Lung (tissue), 12 donors: ENCODE measurements around the gene APC2. TPM values are rescaled to one million over a fixed set of nuclear protein-coding genes. Genes with fewer than 3 reads are reported as not detected.

Experiments
- ATAC-seq: fragments of 200-7000 bp; cut with Tn5 transposase; one replicate; pipeline ENCODE4 v1.9.1; 2020; ENCODE audit warnings: moderate number of reproducible peaks; ENCODE audit not compliant: insufficient read depth, low FRiP score
- DNase-seq, 3 donors: peaks; one replicate each; pipeline ENCODE4 v3.0.0-alpha.2; 2013 to 2017
- H3K27ac ChIP-seq, 2 donors: one replicate each; pipeline ENCODE4 v1.5.1; 2013; ENCODE audit warnings: mild to moderate bottlenecking in 2 of 2, moderate library complexity in 2 of 2, control low read depth in 1 of 2, inconsistent platforms in 1 of 2, low read depth in 1 of 2, low read length in 1 of 2
- H3K27me3 ChIP-seq, 3 donors: one replicate each; pipeline ENCODE4 v1.5.1; 2013; ENCODE audit warnings: low read length in 2 of 3; ENCODE audit not compliant: control insufficient read depth in 3 of 3, insufficient read depth in 3 of 3
- H3K36me3 ChIP-seq, 4 donors: one replicate each; pipeline ENCODE4 v1.5.1; 2013; ENCODE audit warnings: low read length in 4 of 4, mild to moderate bottlenecking in 1 of 4, moderate library complexity in 1 of 4; ENCODE audit not compliant: control insufficient read depth in 4 of 4, insufficient read depth in 4 of 4
- H3K4me1 ChIP-seq, 5 donors: one replicate each; pipeline ENCODE4 v1.5.1; 2013; ENCODE audit warnings: low read length in 5 of 5, mild to moderate bottlenecking in 2 of 5, moderate library complexity in 1 of 5; ENCODE audit not compliant: control insufficient read depth in 5 of 5, insufficient read depth in 5 of 5
- H3K4me3 ChIP-seq: one replicate; pipeline ENCODE4 v1.5.1; 2013; ENCODE audit warnings: mild to moderate bottlenecking, control low read depth, moderate library complexity
- H3K9ac ChIP-seq, 2 donors: one replicate each; pipeline ENCODE4 v1.5.1; 2013; ENCODE audit warnings: low read length in 2 of 2, control low read depth in 1 of 2; ENCODE audit not compliant: insufficient read depth in 1 of 2
- H3K9me3 ChIP-seq, 4 donors: one replicate each; pipeline ENCODE4 v1.5.1; 2013; ENCODE audit warnings: low read length in 3 of 4, mild to moderate bottlenecking in 1 of 4, moderate library complexity in 1 of 4; ENCODE audit not compliant: control insufficient read depth in 4 of 4, insufficient read depth in 3 of 4
- WGBS, 2 donors: extraction: QIAGEN DNeasy Blood & Tissue Kit; methylation state at CpG; one replicate each; pipeline ENCODE4 v1.1.7; 2013; 5-methylcytosine and 5-hydroxymethylcytosine counted together
- polyA plus RNA-seq, 2 donors: library from polyadenylated mRNA; stranded (reverse); fragments of 200-250 nt; gene quantifications; one replicate each; pipeline ENCODE4 v1.2.1, GENCODE V29; 2013
- total RNA-seq, 2 donors: library from RNA; depleted of rRNA in 1 of 2; stranded (reverse); fragments of >200 nt in 1 of 2; gene quantifications; one replicate each; pipeline ENCODE4 v1.2.1, GENCODE V29; 2014 to 2021
- TF ChIP-seq, protein P1 (sequence below): IDR thresholded peaks from 2 replicates; pipeline ENCODE4 v1.5.1; 2012; ENCODE audit warnings: mild to moderate bottlenecking; ENCODE audit errors: control extremely low read depth, extremely low read depth
- donor health status: control.
- donor health status: control.
- donor health status: Bipolar disorder and iron deficiency.
- donor health status: healthy.
- donor health status: DM: yes; HTN: yes; CAD: no.

APC2 gene
- total and polyA plus RNA-seq, 4 donors = 0.01 to 0.37 (median 0.10) TPM

DNA sequence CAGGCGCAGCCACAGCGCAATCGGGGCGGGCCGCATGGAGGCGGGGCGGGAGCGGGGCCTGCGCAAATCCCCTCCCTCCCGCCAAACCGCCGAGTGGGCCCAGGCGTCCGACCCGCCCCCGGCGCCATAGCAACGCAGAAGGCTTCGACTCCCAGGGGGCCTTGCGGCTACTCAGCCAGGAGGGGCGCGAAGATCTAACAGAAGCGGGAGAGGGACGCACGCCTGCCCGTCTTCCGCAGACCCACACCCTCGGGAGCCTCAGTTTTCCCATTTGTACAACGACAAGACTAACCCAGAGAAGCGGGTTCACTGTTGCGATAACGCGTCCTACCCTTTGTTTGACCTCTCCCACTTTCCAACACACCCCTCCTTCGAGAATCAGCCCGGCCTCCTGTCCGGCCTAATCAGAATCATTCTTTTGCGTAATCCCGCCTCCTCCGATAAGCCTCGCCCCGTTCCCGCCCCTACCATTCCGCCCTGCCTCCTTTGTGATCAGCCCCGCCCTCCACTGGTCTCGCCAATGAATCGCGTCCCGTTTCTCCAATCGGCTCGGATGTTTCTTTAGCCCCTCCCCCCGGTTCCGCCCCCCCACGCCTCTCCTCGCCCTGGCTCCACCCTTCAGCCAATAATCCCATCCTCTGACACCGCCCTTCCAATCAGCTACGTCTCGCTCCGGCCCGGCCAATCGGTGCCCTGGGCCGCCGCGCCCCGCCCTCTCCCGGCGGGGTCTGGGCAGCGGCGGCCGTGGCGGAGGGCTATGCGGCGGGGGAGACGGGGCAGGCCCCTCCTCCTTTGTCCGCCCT lies 40.6 kb downstream of the APC2 start, which contains the start of gene PCSK4:
PCSK4 (minus strand) TSS at position 40 of the 803 bp plus-strand sequence; CDS start at position 36, 4 bp downstream.
- peaks cover 0 to 15% (median 0%) of the 10 kb centered on the region in 5 donors for H3K4me1 ChIP-seq
- peak within 1 kb of the TSS; percentile 55 to 83 for H3K27ac ChIP-seq
- WGBS, 2 donors = 0 to 1% methylated on average over 73 to 74 of the region's 74 CpGs
- peak within 1 kb of the TSS in 1 of 2 donors; percentile 76 for H3K9ac ChIP-seq
- peaks cover 0 to 2% (median 0%) of the 10 kb centered on the region in 4 donors for H3K9me3 ChIP-seq
- H3K36me3 ChIP-seq = no peaks in the 10 kb centered on the region
- H3K4me3 ChIP-seq = peak within 1 kb of the TSS; percentile 43
- TF ChIP-seq, protein P1, sequence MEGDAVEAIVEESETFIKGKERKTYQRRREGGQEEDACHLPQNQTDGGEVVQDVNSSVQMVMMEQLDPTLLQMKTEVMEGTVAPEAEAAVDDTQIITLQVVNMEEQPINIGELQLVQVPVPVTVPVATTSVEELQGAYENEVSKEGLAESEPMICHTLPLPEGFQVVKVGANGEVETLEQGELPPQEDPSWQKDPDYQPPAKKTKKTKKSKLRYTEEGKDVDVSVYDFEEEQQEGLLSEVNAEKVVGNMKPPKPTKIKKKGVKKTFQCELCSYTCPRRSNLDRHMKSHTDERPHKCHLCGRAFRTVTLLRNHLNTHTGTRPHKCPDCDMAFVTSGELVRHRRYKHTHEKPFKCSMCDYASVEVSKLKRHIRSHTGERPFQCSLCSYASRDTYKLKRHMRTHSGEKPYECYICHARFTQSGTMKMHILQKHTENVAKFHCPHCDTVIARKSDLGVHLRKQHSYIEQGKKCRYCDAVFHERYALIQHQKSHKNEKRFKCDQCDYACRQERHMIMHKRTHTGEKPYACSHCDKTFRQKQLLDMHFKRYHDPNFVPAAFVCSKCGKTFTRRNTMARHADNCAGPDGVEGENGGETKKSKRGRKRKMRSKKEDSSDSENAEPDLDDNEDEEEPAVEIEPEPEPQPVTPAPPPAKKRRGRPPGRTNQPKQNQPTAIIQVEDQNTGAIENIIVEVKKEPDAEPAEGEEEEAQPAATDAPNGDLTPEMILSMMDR = no peak
- H3K27me3 ChIP-seq = peaks cover 0 to 12% (median 0%) of the 10 kb centered on the region in 3 donors
- ATAC-seq = peak; percentile 94
- DNase-seq = peak; percentile 100

DNA sequence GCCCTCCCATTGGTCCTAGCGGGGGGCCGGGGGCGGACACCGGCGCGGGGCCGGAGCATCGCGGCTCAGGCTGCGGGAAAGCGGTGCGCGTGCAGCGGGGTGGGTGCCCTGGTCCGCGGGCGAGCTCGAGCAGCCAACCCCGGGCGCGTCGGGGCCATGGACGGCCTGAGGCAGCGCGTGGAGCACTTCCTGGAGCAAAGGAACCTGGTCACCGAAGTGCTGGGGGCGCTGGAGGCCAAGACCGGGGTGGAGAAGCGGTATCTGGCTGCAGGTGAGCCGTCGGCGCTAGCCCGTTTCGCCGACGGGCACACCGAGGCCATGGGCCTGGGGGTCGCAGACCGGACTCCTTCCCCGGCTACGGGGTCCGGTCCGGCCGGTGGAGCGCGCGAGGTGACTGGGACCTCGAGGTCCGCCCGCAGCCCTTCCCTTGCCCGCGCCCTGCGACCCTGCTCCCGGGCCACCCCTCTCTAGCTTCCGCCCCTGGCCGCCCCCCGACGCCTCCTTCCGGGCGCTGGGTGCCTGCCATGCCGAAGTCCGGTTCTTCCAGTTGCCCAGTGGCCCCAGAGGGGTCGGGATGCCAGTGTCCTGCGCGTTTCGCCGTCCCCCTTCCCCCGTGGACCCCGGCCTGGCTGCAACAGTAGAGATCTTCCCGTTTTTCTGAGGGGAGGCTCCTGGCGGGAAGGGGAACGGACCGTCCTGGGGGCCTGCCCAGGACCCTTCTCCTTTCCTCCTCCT lies 41.4 kb downstream of the APC2 start, which contains the start of gene REEP6:
REEP6 (plus strand) TSS at position 68 of the 735 bp plus-strand sequence; CDS start at position 157, 89 bp downstream.
- ATAC-seq (no peak), DNase-seq (no peak)
- Histone ChIP-seq H3K27me3 (peaks cover 0 to 12% (median 0%) of the 10 kb centered on the region in 3 donors), H3K9ac (peak within 1 kb of the TSS in 1 of 2 donors; percentile 76), H3K4me3 (peak within 1 kb of the TSS; percentile 43), H3K27ac (peak within 1 kb of the TSS; percentile 55 to 83), H3K9me3 (peaks cover 0 to 2% (median 0%) of the 10 kb centered on the region in 4 donors), H3K36me3 (no peaks in the 10 kb centered on the region), H3K4me1 (peaks cover 0 to 15% (median 0%) of the 10 kb centered on the region in 5 donors)
- TF ChIP-seq, protein P1 = no peak
- 3% methylated on average over 66 to 73 of the region's 73 CpGs for WGBS, 2 donors

DNA sequence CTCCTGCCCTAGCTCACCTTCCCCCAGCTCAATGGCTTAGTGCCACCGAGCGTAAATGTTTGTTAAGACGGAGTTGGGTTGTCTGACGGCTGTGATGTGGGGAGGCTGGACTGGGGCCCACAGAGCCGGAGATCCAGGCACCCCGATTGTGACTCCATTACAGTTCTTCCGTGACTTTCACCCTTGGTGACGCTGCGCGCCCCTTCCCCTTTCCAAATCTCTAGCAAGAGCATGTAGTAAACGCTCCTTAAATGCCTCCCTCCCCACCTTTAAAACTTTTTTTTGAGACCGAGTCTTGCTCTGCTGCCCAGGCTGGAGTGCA lies 41.9 kb downstream of the APC2 start:
- TF ChIP-seq, protein P1 = no peak
- DNase-seq (no peak), ATAC-seq (no peak)
- H3K9ac ChIP-seq = no peak overlapping the region
- H3K36me3 ChIP-seq = no peaks in the 10 kb centered on the region
- no peak overlapping the region for H3K27ac ChIP-seq
- no peak overlapping the region for H3K4me3 ChIP-seq
- H3K4me1 ChIP-seq = peaks cover 0 to 15% (median 3%) of the 10 kb centered on the region in 5 donors
- peaks cover 0 to 2% (median 0%) of the 10 kb centered on the region in 4 donors for H3K9me3 ChIP-seq
- 50 to 58% methylated on average over 12 of the region's 12 CpGs for WGBS, 2 donors
- H3K27me3 ChIP-seq = peaks cover 0 to 12% (median 2%) of the 10 kb centered on the region in 3 donors
